HT-29 (cell line): Measurements from ENCODE around the gene RNU6-7. TPM values are rescaled to one million over a fixed set of nuclear protein-coding genes. Genes with fewer than 3 reads are reported as not detected.

Source experiments
- DNase-seq: peaks from one replicate; pipeline ENCODE4 v3.0.0-alpha.2; 2015; ENCODE audit warnings: low spot score
- total RNA-seq: library from RNA; depleted of rRNA; stranded (reverse); fragments of >200 nt; shearing (Covaris generic); gene quantifications from 2 replicates; pipeline ENCODE4 v1.2.3, GENCODE V29; 2014

RNU6-7 gene
- total RNA-seq, 1 experiment from 2014 or later: not detected

DNA sequence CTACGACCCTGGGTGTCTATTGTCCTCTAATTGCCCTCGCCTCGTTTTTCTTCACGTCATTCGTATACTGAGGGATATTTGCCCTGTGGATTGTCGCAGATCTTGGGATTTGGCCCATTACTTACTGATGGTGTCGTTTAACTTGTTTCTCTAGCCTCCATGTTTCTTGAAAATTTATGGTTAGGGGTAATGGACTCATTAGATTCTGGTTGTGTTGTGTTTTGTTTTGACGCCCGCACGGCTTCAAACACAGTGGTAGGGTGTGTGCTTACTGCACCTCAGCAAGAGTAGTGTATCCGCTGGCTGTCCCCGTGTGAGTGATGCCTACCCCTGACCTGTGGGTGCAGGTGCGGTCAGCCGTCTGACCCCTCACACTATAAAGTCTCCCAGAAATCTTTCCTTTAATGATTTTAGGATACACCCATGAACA, 2.1 kb downstream of the RNU6-7 start:
- peak; percentile 34 for DNase-seq

DNA sequence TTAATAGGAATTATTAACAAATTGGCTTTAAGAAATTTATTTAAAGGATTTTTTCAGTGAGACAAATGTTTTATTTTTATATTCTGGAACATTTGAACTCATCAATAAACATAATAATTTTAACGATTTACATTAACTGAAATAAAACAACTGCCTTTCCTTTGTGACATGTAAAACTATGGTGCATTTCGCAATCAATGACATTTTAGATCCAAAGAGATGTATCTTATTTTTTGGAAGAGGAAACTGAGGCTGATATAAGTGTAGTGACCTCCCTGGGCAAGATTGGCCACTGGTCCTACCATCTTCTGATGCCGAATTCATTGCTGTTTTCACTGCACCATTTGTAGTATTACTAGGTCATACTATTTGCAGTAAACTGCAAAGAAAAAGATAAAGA, 3.7 kb downstream of the RNU6-7 start:
- DNase-seq: no peak

DNA sequence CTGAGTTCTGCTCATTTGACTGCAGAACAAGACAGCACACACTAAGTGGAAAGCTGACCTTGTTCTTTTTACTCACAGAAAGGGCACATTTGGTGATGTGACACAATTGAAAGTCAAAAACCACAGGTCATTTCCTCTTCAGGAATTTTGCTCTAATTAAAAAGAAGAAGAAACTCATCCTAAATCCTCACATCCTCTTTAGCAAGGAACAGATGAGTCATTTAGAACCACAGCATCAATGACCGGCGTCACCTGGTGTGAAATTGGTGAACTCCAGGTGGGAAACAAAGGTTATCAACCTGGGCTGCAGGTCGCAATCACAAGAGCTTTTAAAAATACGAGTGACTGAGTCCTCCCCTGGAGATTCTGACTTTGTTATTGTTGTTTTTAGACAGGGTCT, 4.1 kb downstream of the RNU6-7 start:
- no peak for DNase-seq

DNA sequence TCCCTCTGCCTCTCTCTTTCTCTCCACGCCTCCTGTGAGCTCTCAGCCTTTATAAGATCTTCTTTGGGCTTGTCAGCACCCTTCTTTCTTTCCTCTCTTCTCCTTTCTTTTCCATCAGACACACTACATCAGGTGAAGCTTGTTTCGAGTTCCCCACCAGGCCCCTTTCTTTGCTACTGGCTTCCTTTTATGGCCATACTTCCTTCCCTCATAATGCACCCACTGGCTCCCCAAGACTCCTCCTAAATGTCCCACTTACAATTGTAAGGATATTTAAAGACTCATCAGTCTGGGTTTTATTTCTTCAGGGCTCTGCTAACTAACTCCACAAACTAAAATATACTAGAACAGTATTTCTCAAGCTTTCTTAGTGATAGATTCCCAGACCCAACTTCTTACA, 4.7 kb downstream of the RNU6-7 start:
- DNase-seq: no peak

DNA sequence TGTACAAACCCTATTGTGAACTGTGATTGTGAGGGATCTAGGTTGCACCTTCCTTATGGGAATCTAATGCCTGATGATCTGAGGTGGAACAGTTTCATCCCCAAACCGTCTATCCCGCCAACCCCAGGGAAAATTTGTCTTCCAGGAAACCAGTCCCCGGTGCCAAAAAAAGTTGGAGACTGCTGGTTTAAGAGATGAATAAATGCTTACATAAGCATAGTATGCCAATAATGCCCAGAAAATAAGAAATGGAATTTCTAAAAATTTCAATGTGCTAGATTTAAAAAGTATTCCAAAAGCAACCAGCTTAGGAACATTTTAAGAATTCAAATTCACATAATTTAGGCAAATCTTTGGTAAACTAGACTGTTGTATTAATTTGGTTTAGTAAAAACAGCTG, 6.6 kb downstream of the RNU6-7 start:
- no peak for DNase-seq

DNA sequence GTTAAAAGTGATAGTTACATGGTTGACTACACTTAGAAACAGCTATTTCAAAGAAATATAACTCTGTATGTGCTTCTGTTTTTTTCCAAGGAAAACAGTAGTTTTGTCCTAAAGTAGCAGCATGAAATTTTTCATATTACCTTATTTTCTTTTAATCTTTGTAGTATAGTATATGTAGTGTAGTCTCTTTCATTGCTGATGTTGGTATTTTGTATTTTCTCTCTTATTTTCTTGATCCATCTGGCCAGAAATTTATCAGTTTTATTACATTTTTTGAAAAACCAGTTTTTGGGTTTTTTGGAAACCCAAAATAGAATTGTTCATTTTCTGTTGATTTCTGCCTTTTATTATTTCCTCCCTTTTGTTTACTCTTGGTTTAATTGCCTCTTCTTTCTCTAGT, 7.6 kb downstream of the RNU6-7 start:
- DNase-seq: no peak

DNA sequence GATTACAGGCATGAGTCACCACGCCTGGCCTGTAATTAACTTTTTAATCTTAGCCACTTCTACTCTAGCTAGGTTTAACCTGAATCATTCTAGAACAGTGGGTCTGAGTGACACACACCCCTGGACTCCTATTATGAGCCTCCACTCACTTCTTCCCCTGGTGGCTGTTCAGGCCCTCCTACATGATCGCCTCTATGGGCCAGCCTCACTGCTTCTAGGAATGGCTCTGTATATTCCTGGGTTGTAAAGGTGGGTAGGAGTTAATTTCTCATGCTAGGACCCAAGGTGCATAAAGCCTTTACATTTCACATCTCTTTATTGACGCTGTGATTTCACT, 9.2 kb downstream of the RNU6-7 start:
- no peak for DNase-seq

DNA sequence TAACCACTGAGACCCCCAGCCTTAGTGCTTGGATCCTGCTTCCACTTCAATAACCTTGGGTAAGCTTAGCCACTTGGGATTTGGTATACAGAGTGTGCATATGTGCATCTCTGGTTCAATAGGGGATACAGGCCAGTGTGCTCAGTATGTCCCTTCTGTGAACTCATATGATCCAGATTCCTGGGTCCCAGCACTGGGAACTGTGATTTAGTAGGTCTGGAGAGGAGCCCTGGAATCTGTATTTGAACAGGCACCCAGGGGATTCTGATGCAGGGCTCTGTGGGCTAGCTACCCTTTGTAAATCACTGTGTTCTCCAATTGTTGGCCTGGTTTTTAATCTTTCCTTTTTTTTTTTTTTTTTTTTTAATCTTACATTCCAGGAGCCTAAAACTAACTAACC, 11.0 kb downstream of the RNU6-7 start:
- no peak for DNase-seq

DNA sequence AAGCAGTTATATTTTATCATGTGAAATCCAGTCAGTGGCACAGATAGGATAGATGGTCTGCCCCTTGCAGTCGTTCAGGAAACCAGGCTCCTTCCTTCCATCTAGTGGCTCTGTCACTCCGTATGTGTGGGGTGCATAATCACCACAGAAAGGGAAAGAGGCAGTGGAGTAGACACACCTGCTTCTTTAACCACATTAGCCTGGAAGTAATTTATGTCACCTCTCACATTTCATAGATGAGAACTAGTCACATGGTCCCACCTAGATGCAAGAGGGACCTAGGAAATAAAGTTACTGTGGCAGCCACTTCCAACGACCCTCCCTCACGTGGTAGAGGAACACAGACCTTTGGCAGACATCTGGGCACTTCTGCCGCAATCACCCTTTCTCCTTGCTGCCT, 15.5 kb downstream of the RNU6-7 start:
- no peak for DNase-seq

DNA sequence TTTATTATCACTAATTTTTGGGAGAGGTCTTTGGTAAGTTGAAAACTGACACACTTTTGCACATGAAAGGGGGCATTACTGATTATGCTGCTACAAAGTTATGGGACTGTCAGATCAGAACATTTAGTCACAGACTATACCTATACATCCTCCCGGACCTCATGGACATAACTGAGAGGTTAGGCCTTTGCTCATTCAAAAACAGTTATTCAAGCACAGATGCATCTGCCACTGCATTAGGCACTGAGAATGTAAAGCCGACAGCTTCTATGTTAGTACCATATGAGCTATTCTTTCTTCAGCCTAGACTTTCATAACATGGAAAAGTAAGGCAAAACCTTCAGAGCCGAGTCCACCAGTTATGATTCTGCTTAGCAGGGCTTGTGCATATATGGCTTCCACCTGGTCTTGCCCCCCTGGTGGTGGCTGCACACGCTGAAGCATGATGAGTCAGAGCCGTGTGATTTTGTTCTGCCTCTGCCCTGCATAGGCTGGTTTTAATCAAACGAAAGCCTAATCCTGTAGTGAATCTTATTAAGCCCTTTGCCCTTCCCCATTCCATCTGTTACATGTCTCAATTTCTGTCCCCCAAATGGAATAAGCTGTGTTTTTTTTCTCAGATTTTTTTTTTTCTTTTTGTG, 23.0 kb downstream of the RNU6-7 start:
- peak; percentile 47 for DNase-seq

DNA sequence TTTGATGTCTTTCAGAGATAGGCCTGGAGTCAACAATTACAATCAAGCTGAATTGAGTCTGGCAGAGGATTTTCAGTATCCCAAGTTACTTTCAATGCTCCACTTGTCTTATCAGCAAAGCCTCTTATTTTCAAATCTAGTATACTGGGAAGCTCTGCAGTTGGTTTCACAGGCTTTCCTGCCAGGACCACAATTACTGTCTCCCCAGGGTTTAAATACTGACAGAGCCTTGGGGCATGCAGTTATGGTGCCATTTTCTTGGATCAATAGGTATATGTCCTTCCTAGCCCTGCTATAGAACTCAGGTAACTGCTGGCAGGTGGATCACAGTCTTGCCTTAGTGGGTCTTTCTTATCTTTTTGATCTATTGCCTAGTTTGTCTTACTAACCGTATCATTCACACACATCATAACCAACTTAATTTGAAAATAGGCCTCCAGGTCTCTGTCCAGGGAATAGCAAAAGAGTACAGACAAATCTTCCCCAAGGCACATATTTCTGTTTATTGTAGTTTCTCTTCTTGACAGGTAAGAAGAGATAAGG, 23.6 kb downstream of the RNU6-7 start:
- no peak for DNase-seq

DNA sequence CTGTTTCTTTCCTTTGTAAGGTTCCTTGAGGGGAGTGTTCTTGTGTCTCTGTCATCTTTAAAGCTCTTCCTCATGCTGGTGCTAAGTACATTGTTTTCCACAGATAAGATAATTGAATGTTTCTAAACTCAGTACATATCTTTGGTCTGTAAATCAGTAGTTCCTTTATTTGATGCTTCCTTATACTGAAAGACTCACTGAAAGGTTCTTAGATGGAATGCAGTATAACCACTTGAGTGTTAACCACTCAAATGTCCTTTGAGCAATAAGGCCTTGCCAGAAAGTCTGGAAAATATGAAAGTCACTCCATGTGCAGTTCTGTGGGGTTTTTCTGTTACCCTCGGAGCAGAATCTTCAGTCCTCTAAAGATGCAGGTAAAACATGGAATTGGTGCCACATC, 24.2 kb downstream of the RNU6-7 start:
- no peak for DNase-seq

DNA sequence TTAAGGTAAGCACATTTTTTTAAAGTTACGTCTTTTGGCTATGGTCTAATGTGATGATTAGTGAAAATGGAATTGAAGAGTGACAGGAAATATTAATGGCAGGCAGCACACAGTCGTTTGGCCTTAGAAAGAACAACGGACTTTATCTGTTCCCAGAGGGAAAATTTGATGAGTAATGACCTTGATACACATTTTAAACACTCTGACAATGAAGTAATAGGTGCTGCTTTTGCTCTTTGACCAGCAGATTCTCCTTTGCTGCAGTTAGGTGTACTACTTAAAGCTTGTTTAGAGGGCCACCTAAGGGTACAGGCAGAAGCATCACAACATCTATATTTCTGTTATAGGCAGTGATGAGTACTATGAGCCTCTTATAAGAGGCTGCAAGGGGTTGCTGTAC, 28.3 kb downstream of the RNU6-7 start:
- no peak for DNase-seq

DNA sequence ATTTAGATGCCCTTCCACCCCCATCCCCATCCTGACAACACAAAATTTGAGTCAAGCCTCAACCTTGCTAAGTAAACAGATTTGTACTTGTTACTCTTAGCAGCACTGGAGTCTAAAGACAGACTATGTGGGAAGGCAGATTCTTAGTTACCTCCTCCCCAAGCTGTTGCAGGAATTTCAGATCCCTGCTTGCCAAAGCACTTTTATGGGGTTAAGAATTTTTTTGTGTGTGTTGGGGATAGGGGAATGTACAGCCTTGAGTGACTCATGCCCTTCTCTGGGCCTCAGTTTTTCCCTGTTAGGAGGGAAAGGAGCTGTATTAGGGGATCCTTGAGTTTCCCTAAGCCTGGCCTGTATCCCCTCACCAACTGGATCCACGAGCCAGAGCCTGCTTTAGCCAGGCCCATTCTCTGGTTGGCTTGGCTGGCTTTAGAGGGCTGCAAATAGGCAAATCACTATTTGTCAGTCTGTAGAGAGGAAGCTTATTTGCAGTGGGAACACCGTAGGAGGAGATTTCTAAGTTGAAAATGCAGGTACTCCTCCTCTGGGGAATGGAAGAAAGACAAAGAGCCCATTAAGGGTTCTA, 28.9 kb downstream of the RNU6-7 start:
- no peak for DNase-seq

DNA sequence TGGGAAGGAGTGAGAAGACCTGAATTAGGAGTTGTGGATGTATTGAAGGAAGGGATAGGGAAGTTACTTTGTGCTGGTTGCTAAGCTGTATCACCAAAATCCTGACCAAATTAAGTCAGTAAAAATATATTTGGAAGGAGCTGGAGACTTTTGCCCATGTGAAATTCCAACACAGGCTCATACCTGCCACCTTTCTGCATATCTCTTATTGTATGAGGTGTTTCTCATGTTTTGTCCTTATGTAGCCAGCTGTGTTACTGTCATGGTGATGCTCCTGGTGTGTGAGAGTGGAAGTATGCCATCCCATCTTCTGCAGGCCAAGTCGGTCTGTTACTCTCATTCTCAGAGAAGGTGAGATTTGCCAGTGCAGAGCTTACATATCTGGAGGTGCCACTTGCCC, 30.6 kb downstream of the RNU6-7 start:
- no peak for DNase-seq

DNA sequence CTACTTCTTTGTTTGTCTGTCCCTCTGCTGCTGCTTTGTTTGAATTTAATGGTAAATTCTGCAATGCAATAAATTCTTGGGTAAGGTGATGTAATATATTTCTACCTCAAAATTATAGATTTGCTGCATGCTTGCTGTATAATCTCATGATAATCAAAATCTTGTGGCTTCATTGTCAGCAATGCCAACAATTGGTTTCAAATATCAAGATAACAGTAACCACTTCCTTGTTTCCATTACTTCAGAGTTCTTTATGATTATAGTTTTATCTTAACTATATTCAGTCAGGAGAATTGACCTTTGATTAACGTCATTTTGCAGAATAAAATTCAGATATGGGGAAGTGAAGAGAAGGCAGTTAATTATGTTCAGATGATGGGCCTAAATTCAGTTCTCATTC, 31.4 kb downstream of the RNU6-7 start:
- DNase-seq: no peak

DNA sequence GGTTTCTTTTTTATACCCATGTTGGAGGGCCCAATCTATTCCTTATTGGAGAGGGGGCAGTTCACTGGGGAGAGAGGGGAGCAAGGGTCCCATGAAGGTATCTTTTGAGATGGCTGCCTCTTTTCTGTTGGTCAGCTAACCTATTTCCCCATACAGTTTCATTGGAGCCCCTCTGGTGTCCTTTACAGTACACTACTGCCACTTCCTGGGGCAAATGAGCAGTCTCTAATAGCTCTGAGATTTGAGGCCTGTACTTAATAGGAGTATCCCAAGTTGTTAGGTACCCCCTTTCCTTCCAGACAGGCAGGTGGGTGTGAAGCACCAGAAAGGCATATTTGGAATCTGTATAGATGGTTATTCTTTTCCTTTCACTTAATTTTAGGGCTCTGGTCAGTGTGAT, 42.6 kb downstream of the RNU6-7 start:
- DNase-seq: no peak

DNA sequence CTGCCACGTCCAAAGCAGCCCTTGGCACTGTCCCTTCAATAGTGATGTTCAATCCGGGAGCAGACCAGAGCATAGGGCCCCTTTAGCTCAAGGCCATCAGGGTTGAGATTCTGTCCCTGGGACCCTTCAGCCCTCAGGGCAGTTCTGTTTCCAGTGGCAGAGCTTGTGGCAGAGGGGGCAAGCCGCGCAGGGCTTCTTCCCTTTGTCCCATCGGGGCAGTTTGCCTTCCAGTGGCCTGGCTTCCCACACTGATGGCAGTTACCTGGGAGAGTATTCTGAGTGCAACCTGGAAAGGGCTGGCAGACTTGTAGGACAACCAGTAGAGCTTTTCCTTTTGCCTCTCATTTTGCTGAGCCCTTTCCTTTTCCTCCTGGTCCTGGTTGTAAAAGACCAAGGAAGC, 44.9 kb downstream of the RNU6-7 start:
- DNase-seq: no peak

DNA sequence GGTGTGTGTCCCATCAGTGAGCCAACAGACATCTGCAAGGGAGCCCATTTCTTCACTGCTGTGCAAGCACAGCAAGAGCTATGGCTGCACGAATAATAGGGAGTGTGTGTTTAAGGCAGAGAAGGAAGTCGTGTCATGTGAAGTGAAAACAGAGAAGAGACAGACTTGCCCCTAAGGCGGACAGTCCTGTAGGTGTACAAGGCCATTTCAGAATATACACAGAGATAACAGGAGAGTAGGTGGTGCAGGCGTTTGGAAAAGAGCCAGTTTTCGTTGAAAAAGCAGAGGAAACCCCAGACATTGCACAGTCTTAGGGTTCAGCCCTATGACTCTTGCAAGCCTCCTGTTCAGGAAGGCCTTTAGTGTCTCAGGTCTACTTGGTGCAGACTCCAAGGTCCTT, 47.5 kb downstream of the RNU6-7 start:
- no peak for DNase-seq

DNA sequence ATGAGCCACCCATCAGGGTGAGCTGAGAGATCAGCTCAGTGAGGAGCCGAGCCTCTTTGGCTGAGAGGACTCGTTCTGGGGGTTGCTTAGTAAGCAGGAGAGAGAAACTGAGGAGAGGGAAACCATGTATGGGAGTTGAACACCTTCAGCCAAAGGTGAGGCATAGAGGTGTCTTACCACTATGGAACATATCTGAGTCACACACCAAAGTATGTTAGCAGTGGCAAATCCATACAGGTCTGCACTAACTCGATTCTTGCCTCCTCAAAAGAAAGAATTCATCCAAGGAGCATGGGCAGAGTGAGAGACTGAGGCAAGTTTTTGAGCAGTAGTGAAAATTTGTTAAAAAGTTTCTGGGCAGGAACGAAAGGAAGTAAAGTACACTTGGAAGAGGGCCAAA, 47.9 kb downstream of the RNU6-7 start:
- no peak for DNase-seq

DNA sequence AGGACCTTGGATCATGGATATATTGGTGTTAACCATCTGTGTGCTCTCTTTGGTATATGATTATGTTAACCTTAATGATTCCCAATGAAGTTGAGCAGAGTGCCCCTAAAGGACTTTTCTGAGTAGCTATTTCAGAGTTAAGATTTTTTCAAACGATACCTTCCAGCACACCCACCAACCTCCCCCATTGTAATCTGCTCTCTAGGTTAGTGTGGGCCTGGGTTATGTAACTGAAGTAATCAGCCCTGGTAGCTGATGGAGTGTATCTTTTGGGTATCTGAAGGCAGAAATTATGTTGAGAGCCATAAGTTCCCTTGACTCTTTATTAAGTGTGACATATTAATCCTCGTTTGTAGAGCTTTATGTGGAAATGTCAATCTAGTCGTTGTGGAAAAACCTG, 48.8 kb downstream of the RNU6-7 start:
- no peak for DNase-seq

DNA sequence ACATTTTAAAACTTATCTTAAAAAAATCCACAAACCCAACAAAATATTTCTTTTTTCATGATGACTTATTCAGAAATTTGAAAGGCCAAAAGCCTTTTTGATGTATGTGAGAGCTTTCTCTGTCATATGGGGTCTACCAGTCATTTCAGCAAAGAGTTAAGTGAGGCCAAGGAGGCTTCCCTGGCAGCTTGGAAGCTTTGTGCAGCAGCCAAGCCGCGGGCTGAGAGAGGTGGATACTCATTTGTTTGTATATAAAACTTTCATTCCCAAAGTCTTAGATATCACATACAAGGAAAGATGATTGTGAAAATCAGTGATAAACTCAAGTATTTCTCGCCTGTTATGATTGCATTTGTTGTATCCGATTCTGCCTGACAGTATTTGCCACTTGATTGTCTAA, 49.7 kb downstream of the RNU6-7 start:
- DNase-seq: no peak
